H1 (cell line): ENCODE results near the gene HTR3B. TPM values are rescaled to one million over a fixed set of nuclear protein-coding genes. Genes with fewer than 3 reads are reported as not detected.

Experiments
- CTCF ChIA-PET: fragments of 300-600 bp; sonication (Branson Sonifier 250); formaldehyde crosslinking; loops from one replicate; lab custom pipeline; 2021; ENCODE audit not compliant: partially characterized antibody; lab: Charles Lee
- POLR2A ChIA-PET: fragments of 300-600 bp; sonication (Branson Sonifier 250); formaldehyde crosslinking; loops from one replicate; lab custom pipeline; 2021; ENCODE audit warnings: inconsistent platforms; ENCODE audit not compliant: partially characterized antibody; lab: Charles Lee
- DNase-seq, 2 experiments: peaks; one replicate each; pipeline versions ENCODE4 v3.0.0 to v3.0.0-alpha.2; 2010 to 2022; ENCODE audit warnings: low spot score in 2 of 2, low read depth in 1 of 2, mixed read lengths in 1 of 2
- FAIRE-seq: peaks from 2 replicates; lab custom pipeline; 2011; peaks lifted over from hg19 to GRCh38; lab: Jason Lieb, UNC
- H2AFZ ChIP-seq: 2 replicates; pipeline ENCODE4 v1.8.1; 2012; ENCODE audit warnings: low read length, inconsistent platforms
- H2AK5ac ChIP-seq: 2 replicates; pipeline ENCODE4 v1.6.1; 2013; ENCODE audit warnings: low read depth, low read length
- H2BK120ac ChIP-seq: replicated peaks from 2 replicates; pipeline ENCODE3; 2013; ENCODE audit warnings: low read depth, low read length, inconsistent platforms
- H2BK12ac ChIP-seq: 2 replicates; pipeline ENCODE4 v1.6.1; 2013; ENCODE audit warnings: low read depth, low read length
- H2BK15ac ChIP-seq: 2 replicates; pipeline ENCODE4 v1.6.1; 2013; ENCODE audit warnings: low read length
- H2BK20ac ChIP-seq: 2 replicates; pipeline ENCODE4 v1.6.1; 2013; ENCODE audit warnings: low read length
- H2BK5ac ChIP-seq: 2 replicates; pipeline ENCODE4 v1.6.1; 2013; ENCODE audit warnings: low read depth, low read length
- H3K14ac ChIP-seq: 2 replicates; pipeline ENCODE4 v1.6.1; 2013; ENCODE audit warnings: inconsistent platforms; ENCODE audit not compliant: insufficient read length
- H3K18ac ChIP-seq: 2 replicates; pipeline ENCODE4 v1.6.1; 2013; ENCODE audit warnings: low read length; ENCODE audit errors: extremely low read depth
- H3K23ac ChIP-seq: 2 replicates; pipeline ENCODE4 v1.6.1; 2013; ENCODE audit warnings: inconsistent platforms; ENCODE audit not compliant: insufficient read length
- H3K23me2 ChIP-seq: 2 replicates; pipeline ENCODE4 v1.6.1; 2013; ENCODE audit warnings: low read depth, low read length
- H3K27ac ChIP-seq: 2 replicates; pipeline ENCODE4 v1.6.1; 2011; ENCODE audit warnings: low read depth, low read length, inconsistent platforms
- H3K27me3 ChIP-seq, 4 experiments: replicated peaks in 1 of 4; 1 replicate in 1 of 4; 2 replicates in 3 of 4; pipeline versions ENCODE4 v1.6.1 to v1.8.1; 2011 to 2013; ENCODE audit warnings: low read length in 3 of 4, mild to moderate bottlenecking in 3 of 4, inconsistent platforms in 2 of 4, mixed read lengths in 2 of 4, moderate library complexity in 1 of 4; ENCODE audit not compliant: control insufficient read depth in 3 of 4, insufficient read depth in 3 of 4; ENCODE audit errors: extremely low read depth in 1 of 4
- H3K36me3 ChIP-seq, 4 experiments: 2 replicates each; pipeline versions ENCODE4 v1.6.1 to v1.8.1; 2011 to 2013; ENCODE audit warnings: mild to moderate bottlenecking in 4 of 4, low read length in 3 of 4, moderate library complexity in 2 of 4, control low read depth in 1 of 4, inconsistent platforms in 1 of 4; ENCODE audit not compliant: insufficient read depth in 4 of 4, control insufficient read depth in 2 of 4
- H3K4ac ChIP-seq: replicated peaks from 2 replicates; pipeline ENCODE3; 2013; ENCODE audit warnings: low read length, low read depth, mixed read lengths, inconsistent platforms; ENCODE audit not compliant: insufficient read length
- H3K4me1 ChIP-seq, 4 experiments: replicated peaks in 1 of 4; 1 replicate in 1 of 4; 2 replicates in 3 of 4; pipeline versions ENCODE4 v1.6.1 to v1.8.1; 2011 to 2013; ENCODE audit warnings: low read length in 3 of 4, inconsistent platforms in 2 of 4, mixed read lengths in 1 of 4; ENCODE audit not compliant: insufficient read depth in 4 of 4, control insufficient read depth in 3 of 4
- H3K4me2 ChIP-seq, 2 experiments: 2 replicates each; pipeline versions ENCODE4 v1.6.1 to v1.8.1; 2011 to 2013; ENCODE audit warnings: low read depth in 2 of 2, low read length in 2 of 2, control low read depth in 1 of 2, inconsistent platforms in 1 of 2, mild to moderate bottlenecking in 1 of 2; ENCODE audit not compliant: insufficient read depth in 1 of 2
- H3K4me3 ChIP-seq, 4 experiments: fragments of 200-600, 300-600 bp in 1 of 4; sonication (generic), shearing (Covaris generic), sonication (Bioruptor Twin) in 1 of 4; 2 replicates each; pipeline versions ENCODE4 v1.5.1 to v1.8.1; 2011 to 2016; ENCODE audit warnings: low read length in 4 of 4, low read depth in 3 of 4, control low read depth in 2 of 4, inconsistent platforms in 2 of 4, mild to moderate bottlenecking in 2 of 4, mixed read lengths in 1 of 4, moderate library complexity in 1 of 4; ENCODE audit not compliant: insufficient read depth in 2 of 4; ENCODE audit errors: extremely low read depth in 1 of 4
- H3K56ac ChIP-seq: replicated peaks from 2 replicates; pipeline ENCODE3; 2013; ENCODE audit warnings: low read depth, mild to moderate bottlenecking, mixed read lengths, low read length, inconsistent platforms; ENCODE audit not compliant: insufficient read length
- H3K79me1 ChIP-seq: 2 replicates; pipeline ENCODE4 v1.6.1; 2013; ENCODE audit warnings: low read depth, low read length, control low read depth
- H3K79me2 ChIP-seq, 2 experiments: 2 replicates each; pipeline versions ENCODE4 v1.6.1 to v1.8.1; 2012 to 2013; ENCODE audit warnings: low read length in 2 of 2, mild to moderate bottlenecking in 2 of 2, inconsistent platforms in 1 of 2; ENCODE audit not compliant: insufficient read depth in 2 of 2, control insufficient read depth in 1 of 2
- H3K9ac ChIP-seq, 4 experiments: replicated peaks in 1 of 4; 1 replicate in 1 of 4; 2 replicates in 3 of 4; pipeline versions ENCODE4 v1.6.1 to v1.8.1; 2011 to 2013; ENCODE audit warnings: low read depth in 3 of 4, low read length in 3 of 4, control low read depth in 2 of 4, mild to moderate bottlenecking in 2 of 4, moderate library complexity in 2 of 4, inconsistent platforms in 1 of 4; ENCODE audit errors: extremely low read depth in 1 of 4
- H3K9me3 ChIP-seq, 2 experiments: 2 replicates each; pipeline versions ENCODE4 v1.6.1 to v1.8.1; 2012 to 2013; ENCODE audit warnings: mild to moderate bottlenecking in 2 of 2, moderate library complexity in 2 of 2, control low read depth in 1 of 2, inconsistent platforms in 1 of 2, low read depth in 1 of 2, low read length in 1 of 2, mixed read lengths in 1 of 2; ENCODE audit not compliant: insufficient read depth in 2 of 2
- H4K20me1 ChIP-seq, 2 experiments: replicated peaks in 1 of 2; 2 replicates each; pipeline versions ENCODE3 to v1.8.1; 2011 to 2013; ENCODE audit warnings: inconsistent platforms in 2 of 2, low read length in 2 of 2, mild to moderate bottlenecking in 1 of 2; ENCODE audit not compliant: insufficient read depth in 2 of 2, control insufficient read depth in 1 of 2
- H4K5ac ChIP-seq: 2 replicates; pipeline ENCODE4 v1.6.1; 2013; ENCODE audit warnings: low read length, low read depth, mixed read lengths, inconsistent platforms; ENCODE audit not compliant: insufficient read length
- H4K8ac ChIP-seq: 2 replicates; pipeline ENCODE4 v1.8.0; 2013; ENCODE audit warnings: mild to moderate bottlenecking, moderate library complexity, low read length, inconsistent platforms; ENCODE audit not compliant: insufficient read depth; ENCODE audit errors: extremely low read depth
- H4K91ac ChIP-seq: replicated peaks from 2 replicates; pipeline ENCODE3; 2013; ENCODE audit warnings: low read length, mixed read lengths, inconsistent platforms; ENCODE audit not compliant: insufficient read length
- ASH2L ChIP-seq: fragments of 200-600, 300-600 bp; sonication (generic); IDR thresholded peaks from one replicate; pipeline ENCODE4 v1.7.1; 2017; ENCODE audit warnings: low read length
- BRCA1 ChIP-seq: IDR thresholded peaks from 2 replicates; pipeline ENCODE4 v1.6.1; 2012; ENCODE audit warnings: low read depth, low read length, improper control_type of control experiment
- CTBP2 ChIP-seq: IDR thresholded peaks from 2 replicates; pipeline ENCODE4 v1.7.0; 2011; ENCODE audit warnings: borderline replicate concordance, mild to moderate bottlenecking, moderate library complexity, mixed read lengths, low read length; ENCODE audit not compliant: insufficient read depth, insufficient read length
- EGR1 ChIP-seq: IDR thresholded peaks from 2 replicates; pipeline ENCODE4 v1.6.1; 2011; ENCODE audit warnings: low read depth, low read length, borderline replicate concordance
- EZH2 ChIP-seq: fragments of 200-600 bp; sonication (generic); IDR thresholded peaks from 2 replicates; pipeline ENCODE4 v1.7.1; 2012; ENCODE audit warnings: low read depth, mild to moderate bottlenecking, moderate library complexity, low read length, inconsistent platforms; ENCODE audit not compliant: severe bottlenecking
- GABPA ChIP-seq: IDR thresholded peaks from 2 replicates; pipeline ENCODE4 v1.6.1; 2011; ENCODE audit warnings: mild to moderate bottlenecking, low read length, moderate library complexity, borderline replicate concordance; ENCODE audit not compliant: insufficient read depth
- GTF2F1 ChIP-seq: IDR thresholded peaks from 2 replicates; pipeline ENCODE4 v1.6.1; 2012; ENCODE audit warnings: low read depth, low read length, improper control_type of control experiment, borderline replicate concordance
- JUND ChIP-seq: IDR thresholded peaks from 2 replicates; pipeline ENCODE4 v1.6.1; 2011; ENCODE audit warnings: mild to moderate bottlenecking, improper control_type of control experiment, low read length
- KDM4A ChIP-seq: IDR thresholded peaks from one replicate; pipeline ENCODE4 v1.7.1; 2012; ENCODE audit warnings: low read depth, mild to moderate bottlenecking, moderate library complexity, low read length, inconsistent platforms; ENCODE audit not compliant: severe bottlenecking
- NANOG ChIP-seq: IDR thresholded peaks from 2 replicates; pipeline ENCODE4 v1.6.1; 2011; ENCODE audit warnings: low read length, low read depth, mild to moderate bottlenecking, inconsistent platforms; ENCODE audit not compliant: insufficient read depth, poor library complexity, severe bottlenecking
- PHF8 ChIP-seq: fragments of 200-600 bp; sonication (generic); conservative IDR thresholded peaks from 2 replicates; pipeline ENCODE4 v1.7.1; 2012; ENCODE audit warnings: low read depth, mild to moderate bottlenecking, inconsistent platforms, low read length, moderate library complexity
- RFX5 ChIP-seq: IDR thresholded peaks from 2 replicates; pipeline ENCODE4 v1.6.1; 2011; ENCODE audit warnings: low read depth, low read length, improper control_type of control experiment, borderline replicate concordance
- RXRA ChIP-seq: IDR thresholded peaks from 2 replicates; pipeline ENCODE4 v1.6.1; 2011; ENCODE audit warnings: low read depth, mild to moderate bottlenecking, low read length, moderate library complexity; ENCODE audit not compliant: insufficient read depth
- TCF12 ChIP-seq: IDR thresholded peaks from 2 replicates; pipeline ENCODE4 v1.6.1; 2011; ENCODE audit warnings: low read depth, mild to moderate bottlenecking, low read length
- ZNF274 ChIP-seq: IDR thresholded peaks from 2 replicates; pipeline ENCODE4 v1.7.0; 2012; ENCODE audit warnings: low read length, borderline replicate concordance; ENCODE audit errors: extremely low read depth
- WGBS, 2 experiments: shearing (Covaris generic) in 1 of 2; methylation state at CpG; one replicate each; pipeline versions ENCODE4 v1.1.6 to v1.1.7; 2013 to 2015; ENCODE audit warnings: low lambda C conversion rate in 2 of 2, mixed read lengths in 2 of 2, inconsistent platforms in 1 of 2, low coverage in 1 of 2, missing lambda C conversion rate in 1 of 2; ENCODE audit not compliant: insufficient replicate concordance in 2 of 2, insufficient coverage in 1 of 2, insufficient read length in 1 of 2; ENCODE audit errors: extremely low coverage in 1 of 2, missing lambda C conversion rate in 1 of 2; 5-methylcytosine and 5-hydroxymethylcytosine counted together
- polyA plus RNA-seq, 7 experiments: library from polyadenylated mRNA; depleted of rRNA in 3 of 7; stranded (reverse) in 5 of 7; unstranded in 2 of 7; fragments of >200 nt in 5 of 7; fragments of 200-250 nt in 2 of 7; gene quantifications; 1 replicate in 5 of 7; 2 replicates in 1 of 7; 4 replicates in 1 of 7; pipeline versions ENCODE4 v1.2.1 to v1.2.3, GENCODE V29; 2011 to 2013; ENCODE audit warnings: missing spikeins in 2 of 7, mixed read lengths in 2 of 7
- total RNA-seq: library from RNA; stranded (reverse); fragmentation: NEBNext Ultra II Directional; extraction: Animal tissue kit (Norgen Biotek cat#: 25700); gene quantifications from 2 replicates; pipeline ENCODE4 v1.2.1, GENCODE V29; 2021

HTR3B gene
- total and polyA plus RNA-seq, 2 of the 8 experiments (the other 6 are each of a cell fraction or from before 2014, with no cell fraction given), result not detected

DNA sequence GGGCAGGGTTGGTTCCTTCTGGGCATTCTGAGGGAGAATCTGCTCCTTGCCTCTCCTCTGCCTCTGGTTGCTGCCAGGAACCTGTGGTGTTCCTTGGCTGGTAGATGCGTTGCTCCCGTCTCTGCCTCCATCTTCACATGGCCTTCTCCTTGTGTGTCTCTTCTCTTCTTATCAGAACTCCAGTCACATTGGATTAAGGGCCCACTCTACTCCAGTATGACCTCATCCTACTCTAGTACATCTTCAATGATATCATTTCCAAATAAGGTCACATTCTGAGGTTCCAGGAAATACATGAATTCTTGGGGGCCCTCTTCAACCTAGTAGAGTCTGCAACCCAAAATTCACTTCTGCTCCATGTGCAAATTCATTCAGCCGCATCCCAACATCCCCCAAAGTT, 33.3 kb downstream of the HTR3B start:
- Histone ChIP-seq H3K9me3 (no peaks in the 10 kb centered on the region), H3K4ac (no peak overlapping the region), H4K8ac (no peak overlapping the region), H3K79me1 (no peaks in the 10 kb centered on the region), H4K20me1 (no peaks in the 10 kb centered on the region), H3K27ac (no peak overlapping the region), H3K9ac (no peak overlapping the region), H3K56ac (no peak overlapping the region), H2BK12ac (no peak overlapping the region), H3K23me2 (no peaks in the 10 kb centered on the region), H3K14ac (no peak overlapping the region), H3K4me2 (no peak overlapping the region), H2BK20ac (no peak overlapping the region), H2BK120ac (no peak overlapping the region), H3K23ac (no peak overlapping the region), H3K27me3 (no peaks in the 10 kb centered on the region), H3K79me2 (no peaks in the 10 kb centered on the region), H3K4me1 (peaks cover 0 to 5% (median 2%) of the 10 kb centered on the region in 4 experiments; a peak in 3 of 7 replicates), H3K36me3 (no peaks in the 10 kb centered on the region), H3K4me3 (no peak overlapping the region), H4K91ac (no peak overlapping the region), H2AFZ (no peak overlapping the region), H2BK15ac (0 out of 2 replicates have a peak overlapping the region, but pooled peaks have one; percentile 21), H4K5ac (no peak overlapping the region), H2BK5ac (no peak overlapping the region), H3K18ac (no peak overlapping the region), H2AK5ac (no peak overlapping the region)
- FAIRE-seq, result no peak
- ChIA-PET POLR2A (no interaction called here), CTCF (no interaction called here)
- 78% methylated on average over 3 of the region's 3 CpGs; no CpG with 5 or more reads in 1 of the 2 experiments for WGBS, 2 experiments
- DNase-seq, result no peak
- TF ChIP-seq EGR1 (no peak), PHF8 (no peak), RXRA (no peak), KDM4A (no peak), RFX5 (no peak), JUND (no peak), EZH2 (no peak), ZNF274 (no peak), GABPA (no peak), GTF2F1 (no peak), CTBP2 (no peak), TCF12 (no peak), NANOG (no peak), ASH2L (no peak), BRCA1 (no peak)
